NK-92 (cell line): ENCODE results near the gene UBE2S.
"Not testable (repeated sequence)": the region's sequence is repeated elsewhere in the genome, so short reads cannot be mapped to it uniquely, and the experiment has no call there.

ENCODE experiments used
- DNase-seq: peaks from one replicate; lab custom pipeline; 2025; ENCODE audit not compliant: unreplicated experiment; lab: John Stamatoyannopoulos, UW

UBE2S gene

GRCh38 chr19:55407550-55407799, at the start of gene UBE2S:
Gene UBE2S, minus strand, starts transcription at chr19:55407788. Its CDS starts 199 bp downstream, at chr19:55407589.
- not testable (repeated sequence) for DNase-seq

- no peak for DNase-seq
Measured at GRCh38 chr19:55456347-55456746, 48.8 kb upstream of the UBE2S start.

- no peak for DNase-seq
Measured at GRCh38 chr19:55455576-55456235, 48.1 kb upstream of the UBE2S start.

- no peak for DNase-seq
Measured at GRCh38 chr19:55454787-55455243, 47.2 kb upstream of the UBE2S start.

- no peak for DNase-seq
Measured at GRCh38 chr19:55453511-55454260, 46.1 kb upstream of the UBE2S start.

GRCh38 chr19:55452749-55453346, 45.3 kb upstream of the UBE2S start:
- no peak for DNase-seq

- no peak for DNase-seq
Measured at GRCh38 chr19:55451965-55452748, 44.6 kb upstream of the UBE2S start.

- DNase-seq, result no peak
Measured at GRCh38 chr19:55451163-55451964, 43.8 kb upstream of the UBE2S start.

- DNase-seq, result no peak
Measured at GRCh38 chr19:55449469-55449868, 41.9 kb upstream of the UBE2S start.

GRCh38 chr19:55448175-55448490, 40.5 kb upstream of the UBE2S start:
- not testable (repeated sequence) for DNase-seq

GRCh38 chr19:55447421-55448174, 40.0 kb upstream of the UBE2S start:
- DNase-seq, result no peak

- no peak for DNase-seq
Measured at GRCh38 chr19:55446060-55446459, 38.5 kb upstream of the UBE2S start.

GRCh38 chr19:55444646-55445045, 37.1 kb upstream of the UBE2S start:
- DNase-seq, result no peak

GRCh38 chr19:55443824-55444480, 36.4 kb upstream of the UBE2S start:
- no peak for DNase-seq

GRCh38 chr19:55443045-55443823, 35.6 kb upstream of the UBE2S start, which contains the start of gene SHISA7:
Gene SHISA7, minus strand, starts transcription at chr19:55443300. Its CDS starts 437 bp downstream, at chr19:55442863.
- DNase-seq, result no peak

- DNase-seq, result no peak
Measured at GRCh38 chr19:55442372-55442961, 34.9 kb upstream of the UBE2S start.

- DNase-seq, result no peak
Measured at GRCh38 chr19:55441692-55442321, 34.2 kb upstream of the UBE2S start.

GRCh38 chr19:55441319-55441691, 33.7 kb upstream of the UBE2S start:
- DNase-seq, result no peak
